Kidney epithelial cell (primary cell): ENCODE measurements around the gene ZSCAN1. TPM values are rescaled to one million over a fixed set of nuclear protein-coding genes. Genes with fewer than 3 reads are reported as not detected.

Experiments used
- DNase-seq: peaks from one replicate; pipeline ENCODE4 v3.0.0-alpha.2; 2010; ENCODE audit warnings: low read depth
- H3K27me3 ChIP-seq: 2 replicates; pipeline ENCODE4 v1.6.0; 2011; ENCODE audit warnings: low read length; ENCODE audit not compliant: control insufficient read depth, insufficient read depth
- H3K36me3 ChIP-seq: 2 replicates; pipeline ENCODE4 v1.5.1; 2011; ENCODE audit warnings: low read length; ENCODE audit not compliant: control insufficient read depth, insufficient read depth
- H3K4me3 ChIP-seq: 2 replicates; pipeline ENCODE4 v1.5.1; 2011; ENCODE audit warnings: low read depth, mild to moderate bottlenecking, control low read depth, low read length
- CTCF ChIP-seq: IDR thresholded peaks from 2 replicates; pipeline ENCODE4 v1.5.1; 2011; ENCODE audit warnings: mild to moderate bottlenecking, moderate library complexity, low read length, control low read depth, inconsistent platforms; ENCODE audit not compliant: insufficient read depth, poor library complexity, severe bottlenecking
- total RNA-seq: library from RNA; depleted of rRNA; stranded (reverse); fragments of >200 nt; gene quantifications from 2 replicates; pipeline ENCODE4 v1.2.3, GENCODE V29; 2015

Gene ZSCAN1
- total RNA-seq, 1 donor from 2014 or later = not detected

DNA sequence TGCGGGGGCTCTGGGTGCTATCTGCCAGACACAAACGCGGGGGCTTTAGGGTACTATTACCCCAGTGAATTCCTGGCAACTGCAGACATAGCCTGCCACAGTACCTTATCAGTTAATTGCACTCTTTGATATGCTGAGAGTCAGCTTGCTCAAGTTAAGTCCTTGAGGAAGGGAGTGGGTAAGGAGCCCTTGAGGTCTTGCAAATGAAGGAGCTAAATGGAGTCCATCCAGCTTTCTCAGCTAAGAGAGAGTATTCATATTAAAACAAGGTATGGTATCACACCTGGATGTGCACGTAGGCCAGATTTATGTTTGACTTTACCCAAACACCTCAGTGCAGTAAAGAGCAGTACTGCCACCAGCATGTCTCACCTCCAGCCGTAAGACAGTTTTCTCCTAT, 19.7 kb upstream of the ZSCAN1 start:
- H3K27me3 ChIP-seq = no peaks in the 10 kb centered on the region
- H3K36me3 ChIP-seq = no peaks in the 10 kb centered on the region
- no peak for DNase-seq
- no peak overlapping the region for H3K4me3 ChIP-seq
- TF ChIP-seq CTCF = no peak

GRCh38 chr19:58020129-58020528, 13.7 kb upstream of the ZSCAN1 start:
- H3K4me3 ChIP-seq = no peak overlapping the region
- no peak for DNase-seq
- no peaks in the 10 kb centered on the region for H3K36me3 ChIP-seq
- H3K27me3 ChIP-seq = no peaks in the 10 kb centered on the region
- TF ChIP-seq CTCF = no peak

GRCh38 chr19:58021541-58022282, 12.1 kb upstream of the ZSCAN1 start:
- H3K36me3 ChIP-seq = no peaks in the 10 kb centered on the region
- TF ChIP-seq CTCF = peak; percentile 11
- H3K4me3 ChIP-seq = no peak overlapping the region
- no peaks in the 10 kb centered on the region for H3K27me3 ChIP-seq
- DNase-seq = no peak

DNA sequence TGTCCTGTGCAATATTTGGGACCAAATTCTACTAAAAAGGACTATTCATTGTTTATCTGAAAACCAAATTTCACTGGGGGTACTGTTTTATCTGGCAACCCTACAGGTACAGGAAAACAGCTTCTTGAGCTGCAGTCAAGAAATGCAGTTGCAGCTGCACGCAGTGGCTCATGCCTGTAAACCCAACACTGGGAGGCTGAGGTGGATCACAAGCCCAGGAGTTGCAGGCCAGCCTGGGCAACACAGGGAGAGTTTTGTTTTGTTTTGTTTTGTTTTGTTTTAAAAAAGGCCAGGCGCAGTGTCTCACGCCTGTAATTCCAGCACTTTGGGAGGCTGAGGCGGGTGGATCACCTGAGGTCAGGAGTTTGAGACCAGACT, 11.6 kb upstream of the ZSCAN1 start:
- Histone ChIP-seq H3K27me3 (no peaks in the 10 kb centered on the region), H3K4me3 (no peak overlapping the region), H3K36me3 (no peaks in the 10 kb centered on the region)
- DNase-seq = no peak
- no peak for TF ChIP-seq CTCF

DNA sequence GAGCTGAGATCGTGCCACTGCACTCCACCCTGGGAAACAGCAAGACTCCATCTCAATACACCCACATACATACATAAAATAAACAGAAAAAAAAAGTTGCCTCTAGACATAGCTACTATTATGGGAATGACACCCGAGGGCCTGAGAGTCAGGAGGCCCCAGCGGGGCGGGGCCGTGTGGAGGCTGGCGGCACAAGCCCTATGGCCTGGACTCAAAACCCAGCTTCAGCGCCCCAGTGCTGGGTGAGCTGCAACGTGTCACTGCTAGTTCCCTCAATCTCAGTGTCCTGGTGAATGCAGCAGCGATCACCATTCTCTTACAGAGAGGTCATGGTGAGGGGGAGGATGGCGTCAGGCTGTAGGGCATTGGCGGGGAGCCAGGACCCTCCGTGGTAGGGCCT, 9.2 kb upstream of the ZSCAN1 start:
- TF ChIP-seq CTCF = no peak
- Histone ChIP-seq H3K4me3 (no peak overlapping the region), H3K36me3 (no peaks in the 10 kb centered on the region), H3K27me3 (no peaks in the 10 kb centered on the region)
- DNase-seq = no peak

DNA sequence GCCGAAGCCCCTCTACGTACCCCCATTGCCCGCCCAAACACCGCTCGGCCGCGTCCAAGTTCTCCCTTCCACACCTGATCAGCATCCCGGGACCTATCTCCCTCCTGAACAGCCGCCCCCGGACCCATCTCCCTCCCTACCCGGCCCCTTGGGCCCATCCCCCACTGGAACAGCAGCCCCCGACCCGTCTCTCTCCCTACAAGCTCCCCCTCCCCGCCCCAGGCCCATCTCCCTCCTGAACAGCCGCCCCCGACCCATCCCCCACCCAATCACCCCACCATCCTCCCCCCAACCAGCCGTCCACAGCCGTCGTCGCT, 610 bp downstream of the ZSCAN1 start:
- Histone ChIP-seq H3K36me3 (no peaks in the 10 kb centered on the region), H3K27me3 (peaks cover 2% of the 10 kb centered on the region), H3K4me3 (peak overlapping the region; percentile 20)
- DNase-seq = no peak
- TF ChIP-seq CTCF = no peak
